ENCODE results near the gene TRERF1.
A peak's percentile ranks its signal among the peaks of the same experiment; 100 is the strongest.

Gene TRERF1

GRCh38 chr6:42304053-42304712 lies 147.5 kb downstream of the TRERF1 start:
- Histone ChIP-seq H3K36me3 (ENCODE audit: control insufficient read depth, insufficient read depth, low read length) (no peaks in the 10 kb centered on the region), H3K4me1 (ENCODE audit: control insufficient read depth, insufficient read depth, low read length) (peaks cover 16% of the 10 kb centered on the region), H3K27me3 (ENCODE audit: control insufficient read depth, insufficient read depth, low read length) (no peaks in the 10 kb centered on the region), H3K4me3 (ENCODE audit: low read depth, low read length) (no peak overlapping the region), H3K9ac (ENCODE audit: low read depth, low read length) (peak overlapping the region; percentile 9), H3K9me3 (ENCODE audit: control insufficient read depth, insufficient read depth, low read length) (no peaks in the 10 kb centered on the region)

DNA sequence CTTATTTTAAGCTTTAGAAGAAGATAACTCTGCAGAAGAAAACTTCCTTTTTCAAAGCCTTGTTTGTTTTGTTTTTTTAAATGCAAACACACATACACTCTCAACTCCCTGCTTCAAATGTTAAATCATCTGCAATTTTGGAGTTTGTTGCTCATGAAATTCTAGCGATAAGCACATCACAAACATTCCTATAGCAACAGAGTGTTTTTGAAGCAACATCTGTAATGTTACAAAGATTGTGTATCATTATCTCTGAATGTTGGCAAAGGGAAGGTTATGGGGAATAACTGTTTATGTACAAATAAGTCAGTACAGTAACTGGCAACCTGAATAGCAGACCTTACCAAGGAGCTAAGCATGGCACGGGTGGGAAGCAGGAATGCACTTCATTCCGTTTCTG lies 149.3 kb downstream of the TRERF1 start:
- Histone ChIP-seq H3K4me3 (ENCODE audit: low read depth, low read length) (no peak overlapping the region), H3K27me3 (ENCODE audit: control insufficient read depth, insufficient read depth, low read length) (no peaks in the 10 kb centered on the region), H3K9ac (ENCODE audit: low read depth, low read length) (no peak overlapping the region), H3K9me3 (ENCODE audit: control insufficient read depth, insufficient read depth, low read length) (no peaks in the 10 kb centered on the region), H3K36me3 (ENCODE audit: control insufficient read depth, insufficient read depth, low read length) (peaks cover under 1% of the 10 kb centered on the region), H3K4me1 (ENCODE audit: control insufficient read depth, insufficient read depth, low read length) (peaks cover 16% of the 10 kb centered on the region)

DNA sequence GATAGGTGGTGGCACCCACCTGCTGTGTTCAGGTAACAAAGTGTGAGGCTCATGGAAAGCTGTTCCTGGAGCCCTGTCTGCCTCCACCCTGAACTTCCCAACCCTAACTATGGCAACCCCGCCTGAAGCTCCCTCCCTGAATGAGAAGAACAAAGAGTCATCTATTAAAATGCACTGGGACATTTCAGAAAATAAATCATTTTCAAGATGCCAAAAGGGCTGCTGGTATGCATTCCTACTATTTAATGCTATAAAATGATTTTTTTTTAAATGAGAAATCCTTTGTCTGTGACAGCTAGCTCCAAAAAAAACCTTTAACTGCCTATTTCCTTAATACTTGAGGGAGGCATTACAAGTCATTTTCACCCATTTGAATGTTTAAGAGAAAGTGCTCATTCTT lies 149.7 kb downstream of the TRERF1 start:
- H3K9ac ChIP-seq (ENCODE audit: low read depth, low read length) = no peak overlapping the region
- H3K4me1 ChIP-seq (ENCODE audit: control insufficient read depth, insufficient read depth, low read length) = peaks cover 16% of the 10 kb centered on the region
- no peak overlapping the region for H3K4me3 ChIP-seq (ENCODE audit: low read depth, low read length)
- H3K36me3 ChIP-seq (ENCODE audit: control insufficient read depth, insufficient read depth, low read length) = peaks cover 4% of the 10 kb centered on the region
- H3K27me3 ChIP-seq (ENCODE audit: control insufficient read depth, insufficient read depth, low read length) = no peaks in the 10 kb centered on the region
- H3K9me3 ChIP-seq (ENCODE audit: control insufficient read depth, insufficient read depth, low read length) = no peaks in the 10 kb centered on the region

- Histone ChIP-seq H3K4me1 (ENCODE audit: control insufficient read depth, insufficient read depth, low read length) (peaks cover 16% of the 10 kb centered on the region), H3K9me3 (ENCODE audit: control insufficient read depth, insufficient read depth, low read length) (no peaks in the 10 kb centered on the region), H3K36me3 (ENCODE audit: control insufficient read depth, insufficient read depth, low read length) (peaks cover 4% of the 10 kb centered on the region), H3K9ac (ENCODE audit: low read depth, low read length) (no peak overlapping the region), H3K4me3 (ENCODE audit: low read depth, low read length) (no peak overlapping the region), H3K27me3 (ENCODE audit: control insufficient read depth, insufficient read depth, low read length) (no peaks in the 10 kb centered on the region)
Measured at GRCh38 chr6:42300701-42301100, 151.0 kb downstream of the TRERF1 start.

DNA sequence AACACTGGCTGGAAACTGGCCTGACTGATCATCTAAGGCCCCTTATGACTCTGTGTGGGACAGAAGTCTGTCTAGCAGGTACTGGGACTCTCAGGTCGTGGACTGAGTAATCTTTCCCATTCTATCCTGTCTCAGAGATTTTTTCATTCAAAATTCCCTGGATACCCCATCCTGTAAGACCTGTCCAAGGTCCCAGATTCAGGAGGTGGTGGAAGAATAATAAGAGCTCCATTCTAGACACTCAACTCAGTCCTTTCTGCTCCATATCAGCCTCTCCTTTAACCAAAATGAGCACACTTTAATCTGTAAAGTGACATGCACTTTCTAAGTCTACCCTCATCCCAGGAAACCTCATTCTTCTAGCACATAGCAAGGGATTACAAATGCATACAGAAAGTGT lies 151.5 kb downstream of the TRERF1 start:
- Histone ChIP-seq H3K4me1 (ENCODE audit: control insufficient read depth, insufficient read depth, low read length) (peaks cover 16% of the 10 kb centered on the region), H3K9ac (ENCODE audit: low read depth, low read length) (no peak overlapping the region), H3K36me3 (ENCODE audit: control insufficient read depth, insufficient read depth, low read length) (peaks cover 4% of the 10 kb centered on the region), H3K4me3 (ENCODE audit: low read depth, low read length) (no peak overlapping the region), H3K9me3 (ENCODE audit: control insufficient read depth, insufficient read depth, low read length) (no peaks in the 10 kb centered on the region), H3K27me3 (ENCODE audit: control insufficient read depth, insufficient read depth, low read length) (no peaks in the 10 kb centered on the region)

DNA sequence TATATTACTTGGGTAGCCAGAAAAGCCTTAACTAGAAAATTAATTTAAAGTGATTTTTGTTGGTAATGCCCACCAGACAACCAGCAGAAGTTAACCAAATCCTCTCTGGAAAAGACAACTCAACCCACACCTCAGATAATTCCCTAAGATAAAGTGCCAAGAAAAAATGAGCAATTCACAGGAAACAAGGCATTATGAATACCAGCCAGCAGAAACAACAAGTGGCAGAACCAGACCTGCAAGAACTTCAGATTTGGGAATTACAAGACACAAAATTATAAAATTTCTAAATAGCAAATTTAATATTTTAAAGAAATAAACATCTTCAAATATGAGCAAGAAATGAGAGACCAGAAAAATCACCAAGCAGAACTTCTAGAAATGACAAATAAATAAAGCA lies 154.1 kb downstream of the TRERF1 start:
- H3K9ac ChIP-seq (ENCODE audit: low read depth, low read length) = no peak overlapping the region

DNA sequence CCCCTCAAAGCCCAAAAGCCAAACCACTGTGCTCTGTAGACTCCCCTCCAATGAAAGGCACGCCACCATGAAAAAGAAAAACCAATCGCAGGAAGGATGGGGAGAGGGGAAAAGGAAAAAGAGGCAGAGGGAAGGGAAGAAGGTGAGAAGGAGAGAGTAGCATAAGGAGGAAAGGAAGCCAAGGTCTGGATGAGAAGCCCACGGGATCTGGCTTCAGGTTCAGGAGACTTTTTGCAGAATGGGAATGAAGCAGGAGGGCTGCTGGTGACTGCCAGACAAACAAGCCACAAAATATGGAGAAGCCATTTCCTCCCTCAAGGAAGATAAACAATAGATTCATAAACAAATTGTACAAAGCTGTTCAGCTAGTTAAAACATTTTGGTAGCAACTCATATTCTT lies 155.1 kb downstream of the TRERF1 start:
- no peaks in the 10 kb centered on the region for H3K4me1 ChIP-seq (ENCODE audit: control insufficient read depth, insufficient read depth, low read length)

More for the DNA sequence above, 154.1 kb downstream of the TRERF1 start:
- Histone ChIP-seq H3K4me1 (ENCODE audit: control insufficient read depth, insufficient read depth, low read length) (peaks cover 5% of the 10 kb centered on the region), H3K27me3 (ENCODE audit: control insufficient read depth, insufficient read depth, low read length) (no peaks in the 10 kb centered on the region), H3K36me3 (ENCODE audit: control insufficient read depth, insufficient read depth, low read length) (peaks cover 4% of the 10 kb centered on the region), H3K4me3 (ENCODE audit: low read depth, low read length) (no peak overlapping the region), H3K9me3 (ENCODE audit: control insufficient read depth, insufficient read depth, low read length) (no peaks in the 10 kb centered on the region)

DNA sequence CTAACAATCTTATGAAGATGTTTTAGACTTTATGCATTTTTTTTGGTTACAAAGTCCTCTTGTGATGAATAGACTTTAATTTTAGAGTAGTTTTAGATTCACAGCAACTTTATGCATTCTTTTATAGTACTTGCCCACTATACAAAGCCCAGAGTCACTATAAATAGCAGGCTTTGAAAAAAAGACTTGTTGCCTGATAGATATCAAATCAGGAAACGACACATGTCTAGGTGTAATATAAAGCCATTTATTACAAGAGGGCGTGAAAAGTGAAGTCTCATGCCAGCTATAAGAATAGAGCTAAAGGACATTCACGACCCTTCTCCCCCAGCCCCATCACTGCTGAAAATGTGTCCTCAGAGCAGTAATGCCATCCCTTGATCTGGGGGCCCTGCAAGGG lies 156.0 kb downstream of the TRERF1 start:
- Histone ChIP-seq H3K9ac (ENCODE audit: low read depth, low read length) (no peak overlapping the region), H3K4me1 (ENCODE audit: control insufficient read depth, insufficient read depth, low read length) (no peaks in the 10 kb centered on the region), H3K9me3 (ENCODE audit: control insufficient read depth, insufficient read depth, low read length) (no peaks in the 10 kb centered on the region), H3K36me3 (ENCODE audit: control insufficient read depth, insufficient read depth, low read length) (peaks cover 4% of the 10 kb centered on the region), H3K27me3 (ENCODE audit: control insufficient read depth, insufficient read depth, low read length) (no peaks in the 10 kb centered on the region), H3K4me3 (ENCODE audit: low read depth, low read length) (no peak overlapping the region)

More for the DNA sequence above, 155.1 kb downstream of the TRERF1 start:
- Histone ChIP-seq H3K4me3 (ENCODE audit: low read depth, low read length) (no peak overlapping the region), H3K36me3 (ENCODE audit: control insufficient read depth, insufficient read depth, low read length) (peaks cover 4% of the 10 kb centered on the region), H3K9ac (ENCODE audit: low read depth, low read length) (no peak overlapping the region), H3K9me3 (ENCODE audit: control insufficient read depth, insufficient read depth, low read length) (no peaks in the 10 kb centered on the region), H3K27me3 (ENCODE audit: control insufficient read depth, insufficient read depth, low read length) (no peaks in the 10 kb centered on the region)

DNA sequence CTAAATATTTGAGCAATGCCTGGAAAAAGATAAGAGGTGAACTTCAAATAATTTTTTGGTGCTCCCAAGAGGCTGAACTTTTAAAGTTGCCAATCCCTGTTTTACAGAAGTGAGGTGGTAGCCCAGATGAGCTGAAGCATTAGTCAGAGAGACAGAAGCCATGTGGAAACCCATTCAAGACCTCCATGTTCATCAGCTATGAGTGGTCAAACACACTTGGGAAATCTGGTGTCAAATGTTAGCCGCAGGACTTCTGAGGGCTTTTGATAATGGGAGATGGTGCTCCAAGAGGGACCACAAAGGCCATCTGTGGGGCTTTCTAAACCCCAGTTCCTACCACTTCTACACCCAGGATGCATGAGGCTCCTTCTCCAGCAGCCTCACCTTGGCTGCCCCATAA lies 156.5 kb downstream of the TRERF1 start:
- Histone ChIP-seq H3K36me3 (ENCODE audit: control insufficient read depth, insufficient read depth, low read length) (peaks cover 4% of the 10 kb centered on the region), H3K4me1 (ENCODE audit: control insufficient read depth, insufficient read depth, low read length) (no peaks in the 10 kb centered on the region), H3K9me3 (ENCODE audit: control insufficient read depth, insufficient read depth, low read length) (no peaks in the 10 kb centered on the region), H3K4me3 (ENCODE audit: low read depth, low read length) (no peak overlapping the region), H3K9ac (ENCODE audit: low read depth, low read length) (no peak overlapping the region), H3K27me3 (ENCODE audit: control insufficient read depth, insufficient read depth, low read length) (no peaks in the 10 kb centered on the region)

- Histone ChIP-seq H3K4me1 (ENCODE audit: control insufficient read depth, insufficient read depth, low read length) (no peaks in the 10 kb centered on the region), H3K9ac (ENCODE audit: low read depth, low read length) (no peak overlapping the region), H3K9me3 (ENCODE audit: control insufficient read depth, insufficient read depth, low read length) (no peaks in the 10 kb centered on the region), H3K27me3 (ENCODE audit: control insufficient read depth, insufficient read depth, low read length) (no peaks in the 10 kb centered on the region), H3K36me3 (ENCODE audit: control insufficient read depth, insufficient read depth, low read length) (peaks cover 4% of the 10 kb centered on the region), H3K4me3 (ENCODE audit: low read depth, low read length) (no peak overlapping the region)
Measured at GRCh38 chr6:42294759-42295158, 157.0 kb downstream of the TRERF1 start.

DNA sequence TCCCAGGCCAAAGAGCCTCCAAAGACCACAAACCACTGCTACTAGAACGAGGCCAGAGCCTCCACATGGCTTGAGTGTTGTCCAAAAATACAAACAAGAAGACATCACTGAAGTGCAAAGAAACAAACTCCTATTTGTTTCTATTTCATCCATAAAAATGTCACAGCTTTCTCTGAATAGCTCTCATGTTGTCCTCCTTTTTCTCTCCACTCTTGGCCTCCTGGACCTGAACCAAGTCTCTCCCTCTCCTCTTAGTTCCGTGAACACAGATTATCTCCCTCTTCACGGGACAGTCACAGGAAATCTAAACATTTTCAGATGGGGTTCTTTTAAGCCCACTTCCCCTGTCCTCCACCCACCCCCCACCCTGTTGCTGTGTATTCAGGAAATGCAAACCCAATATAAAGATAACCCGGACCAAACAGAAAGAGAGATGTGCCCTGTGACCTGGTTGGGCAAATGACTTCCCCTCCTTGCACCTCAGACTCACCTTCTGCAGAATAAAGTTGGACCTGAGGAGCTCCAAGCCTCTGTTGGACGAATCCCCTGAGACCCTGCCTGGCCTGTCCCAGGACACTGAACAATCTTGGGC lies 158.2 kb downstream of the TRERF1 start:
- Histone ChIP-seq H3K36me3 (ENCODE audit: control insufficient read depth, insufficient read depth, low read length) (peaks cover 4% of the 10 kb centered on the region), H3K27me3 (ENCODE audit: control insufficient read depth, insufficient read depth, low read length) (no peaks in the 10 kb centered on the region), H3K4me1 (ENCODE audit: control insufficient read depth, insufficient read depth, low read length) (no peaks in the 10 kb centered on the region), H3K9me3 (ENCODE audit: control insufficient read depth, insufficient read depth, low read length) (no peaks in the 10 kb centered on the region), H3K9ac (ENCODE audit: low read depth, low read length) (no peak overlapping the region), H3K4me3 (ENCODE audit: low read depth, low read length) (no peak overlapping the region)

DNA sequence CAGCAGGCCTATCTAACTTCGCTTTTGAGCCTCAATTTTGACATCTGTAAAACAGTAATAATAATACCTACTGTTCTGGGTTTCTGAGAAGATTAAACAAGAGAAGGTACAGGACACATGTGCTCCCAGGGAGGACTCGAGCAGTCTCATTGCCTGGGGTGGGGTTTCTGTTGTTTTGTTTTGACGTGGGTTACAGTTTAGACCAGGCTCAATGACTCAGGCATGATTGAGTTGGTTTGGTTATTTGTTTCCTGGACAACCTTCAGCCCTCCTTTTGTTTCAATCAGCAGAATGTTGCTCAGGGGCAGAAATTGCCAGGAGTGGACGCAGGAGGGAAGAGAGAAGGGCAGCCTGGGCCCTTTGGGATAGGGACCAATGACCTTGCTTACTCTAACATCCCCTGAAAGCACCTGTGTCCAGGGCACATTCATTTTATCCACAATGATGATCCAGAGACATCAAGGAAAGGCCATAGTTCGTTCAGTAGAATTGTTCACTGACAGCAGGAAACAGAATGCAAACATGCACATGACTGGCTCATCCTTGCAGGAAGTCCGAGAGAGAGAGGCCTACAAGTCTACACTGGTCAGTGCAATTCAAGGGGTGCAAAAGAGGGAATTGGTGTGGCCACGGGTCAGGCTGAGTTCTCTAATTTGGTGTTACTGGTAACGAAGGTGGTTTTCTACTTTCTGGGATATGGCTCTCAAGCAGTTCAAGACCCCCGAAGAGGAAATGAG lies 159.6 kb downstream of the TRERF1 start:
- no peaks in the 10 kb centered on the region for H3K9me3 ChIP-seq (ENCODE audit: control insufficient read depth, insufficient read depth, low read length)
- H3K4me1 ChIP-seq (ENCODE audit: control insufficient read depth, insufficient read depth, low read length) = no peaks in the 10 kb centered on the region
- H3K4me3 ChIP-seq (ENCODE audit: low read depth, low read length) = no peak overlapping the region
- H3K27me3 ChIP-seq (ENCODE audit: control insufficient read depth, insufficient read depth, low read length) = no peaks in the 10 kb centered on the region
- no peak overlapping the region for H3K9ac ChIP-seq (ENCODE audit: low read depth, low read length)
- peaks cover under 1% of the 10 kb centered on the region for H3K36me3 ChIP-seq (ENCODE audit: control insufficient read depth, insufficient read depth, low read length)
